HG03175 (cell line): ENCODE data around the gene CNTN2.

Experiments used
- ATAC-seq: cut with Tn5 transposase; IDR thresholded peaks from one replicate; pipeline ENCODE4 v1.9.1; 2021; ENCODE audit warnings: mild to moderate bottlenecking, moderate library complexity; ENCODE audit not compliant: unreplicated experiment

CNTN2 gene

DNA sequence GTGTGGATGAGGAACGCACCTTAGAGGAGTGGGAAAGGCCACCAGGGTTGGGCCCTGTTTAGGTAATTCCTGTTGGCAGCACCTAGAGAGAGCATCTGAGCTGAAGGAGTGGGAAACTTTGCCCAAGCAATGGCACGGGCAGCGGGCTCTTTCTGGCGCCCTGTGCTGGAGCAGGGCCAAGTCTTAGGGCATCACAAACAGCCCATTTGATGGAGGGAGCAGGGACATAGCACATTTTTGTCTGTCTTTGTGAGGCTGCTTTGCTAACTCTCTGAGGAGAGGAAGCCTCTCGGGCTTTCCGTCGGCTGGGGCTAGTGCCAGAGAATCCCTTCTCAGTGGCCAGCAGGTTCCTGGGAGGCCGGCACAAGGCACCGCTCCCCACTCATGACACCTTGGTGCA lies 22.5 kb upstream of the CNTN2 start:
- ATAC-seq, result no peak

DNA sequence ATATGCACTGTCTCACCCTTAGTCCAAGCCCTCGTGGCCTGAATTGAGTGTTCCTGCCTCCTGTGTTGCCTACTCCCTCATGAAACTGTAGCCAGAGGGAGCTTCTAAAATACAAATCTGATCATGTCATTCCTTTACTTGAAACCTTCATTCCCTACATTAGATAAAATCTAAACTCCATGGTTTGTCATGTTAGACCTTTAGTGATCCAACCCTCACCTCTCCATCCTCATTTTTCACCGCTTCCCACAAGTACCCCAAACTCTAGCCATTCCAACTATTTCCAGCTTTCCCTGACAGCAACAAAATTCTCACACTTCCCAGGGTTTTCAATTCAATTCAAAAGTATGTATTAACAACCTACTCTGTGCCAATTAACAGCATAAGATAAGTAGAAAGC lies 18.3 kb upstream of the CNTN2 start:
- no peak for ATAC-seq

DNA sequence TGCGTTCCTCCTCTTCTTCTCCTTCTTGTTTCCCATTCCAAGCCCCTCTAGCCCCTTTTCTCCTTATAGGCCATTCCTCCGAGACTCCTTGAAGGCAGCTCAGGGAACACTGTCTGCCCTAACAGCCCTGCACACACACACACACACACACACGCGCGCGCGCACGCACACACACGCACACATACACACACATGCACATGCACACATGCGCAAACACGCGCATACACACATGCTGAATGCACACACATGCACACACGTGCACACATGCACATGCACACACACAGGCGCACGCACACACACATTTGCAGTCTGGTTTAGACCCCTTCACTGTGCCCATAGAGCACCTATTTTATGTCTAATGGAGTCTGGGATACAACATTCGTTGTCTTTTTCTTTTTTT lies 17.8 kb upstream of the CNTN2 start:
- ATAC-seq, result no peak

DNA sequence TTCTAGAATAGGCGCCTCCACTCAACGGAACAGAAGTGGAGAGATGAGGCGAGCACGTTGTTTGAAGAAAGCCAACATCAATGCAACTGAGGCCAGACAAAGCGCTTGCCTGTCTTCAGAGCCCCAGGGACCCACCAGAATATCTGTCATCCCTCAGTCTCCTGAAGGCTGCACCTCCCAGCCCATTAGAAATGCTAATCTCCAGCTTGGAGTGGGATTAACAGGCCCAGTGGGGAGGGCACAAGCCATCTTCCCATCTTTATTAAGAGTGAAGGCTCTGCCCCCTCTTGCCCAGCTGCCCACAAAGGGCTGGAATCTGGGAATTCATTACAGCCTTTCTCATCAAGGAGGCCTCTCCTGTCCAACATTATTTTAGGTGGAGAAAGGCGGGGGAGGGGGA lies 16.8 kb upstream of the CNTN2 start:
- no peak for ATAC-seq

DNA sequence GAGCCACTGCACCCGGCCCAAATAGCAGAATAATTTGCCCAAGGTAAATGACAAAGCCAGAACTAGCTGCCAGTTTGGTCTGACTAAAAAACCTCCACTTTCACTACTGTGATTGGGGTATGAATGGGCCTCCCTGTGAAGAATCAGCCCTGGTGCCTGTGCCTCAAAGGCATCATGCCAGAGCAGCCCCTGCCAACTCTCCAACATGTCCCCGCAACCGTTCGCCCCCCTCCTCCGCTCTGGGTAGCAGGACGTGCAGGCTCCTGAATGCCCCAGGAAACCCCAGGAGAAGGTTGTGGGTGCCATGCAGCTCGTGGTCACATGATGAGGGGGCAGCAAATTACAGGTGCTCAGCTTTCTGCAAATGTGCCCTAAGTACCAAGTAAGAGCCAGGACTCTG lies 14.6 kb upstream of the CNTN2 start:
- no peak for ATAC-seq

DNA sequence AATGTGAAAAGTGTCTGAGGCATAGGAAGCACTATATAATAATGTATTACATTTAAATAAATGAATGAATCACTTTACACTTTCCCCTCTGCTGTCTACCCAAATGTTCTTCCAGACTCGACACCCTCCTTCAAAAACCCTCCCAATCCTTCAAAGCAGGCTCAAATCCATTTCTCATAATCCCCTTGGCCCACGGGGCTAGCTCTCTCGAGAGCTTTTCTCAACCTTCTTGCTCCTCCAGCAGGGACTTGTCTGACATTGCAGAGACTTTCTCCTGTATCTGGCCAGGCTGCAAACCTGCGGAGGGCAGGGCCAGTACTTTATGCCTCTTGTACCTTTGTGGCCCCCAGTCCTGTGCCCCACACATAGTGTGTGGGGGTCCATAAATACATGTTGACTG lies 14.1 kb upstream of the CNTN2 start:
- no peak for ATAC-seq

DNA sequence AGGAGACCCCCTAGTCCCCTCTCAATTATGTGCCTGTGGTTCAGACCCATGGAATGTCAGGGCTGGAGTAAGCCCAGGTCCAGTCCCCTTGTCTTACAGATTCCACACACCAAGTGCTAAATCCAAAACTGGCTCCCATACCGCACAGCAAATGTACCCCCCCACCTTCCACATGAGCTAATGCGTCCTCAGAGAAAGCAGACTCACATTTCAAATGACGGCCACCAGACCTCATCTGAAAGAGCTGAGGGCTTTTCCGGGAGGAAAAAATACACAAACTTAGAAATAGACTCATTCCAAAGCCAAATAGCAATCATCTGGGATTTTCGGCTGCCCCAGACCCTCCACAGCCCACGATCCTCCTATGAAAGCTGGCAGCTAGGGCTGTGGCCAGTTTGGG lies 12.8 kb upstream of the CNTN2 start:
- no peak for ATAC-seq

DNA sequence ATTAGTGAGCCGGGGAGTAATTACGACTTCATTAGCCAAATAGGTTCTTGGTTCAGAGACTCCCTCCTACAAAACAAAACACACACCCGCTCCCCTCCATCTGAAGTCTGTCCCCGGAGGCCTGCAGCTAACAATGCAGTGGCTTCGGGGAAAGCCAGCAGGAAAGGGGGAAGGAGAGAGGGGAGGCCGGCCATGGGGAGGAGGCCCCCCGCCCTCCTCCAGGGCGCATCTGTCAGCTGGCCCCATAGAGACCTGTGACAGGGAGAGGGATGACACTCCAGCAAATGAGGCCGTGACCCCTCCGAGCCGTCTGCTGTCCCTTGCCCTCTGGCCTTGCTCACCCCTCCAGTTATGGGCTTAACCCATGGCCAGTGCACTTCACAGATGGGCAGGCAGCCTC lies 12.1 kb upstream of the CNTN2 start:
- ATAC-seq, result no peak

DNA sequence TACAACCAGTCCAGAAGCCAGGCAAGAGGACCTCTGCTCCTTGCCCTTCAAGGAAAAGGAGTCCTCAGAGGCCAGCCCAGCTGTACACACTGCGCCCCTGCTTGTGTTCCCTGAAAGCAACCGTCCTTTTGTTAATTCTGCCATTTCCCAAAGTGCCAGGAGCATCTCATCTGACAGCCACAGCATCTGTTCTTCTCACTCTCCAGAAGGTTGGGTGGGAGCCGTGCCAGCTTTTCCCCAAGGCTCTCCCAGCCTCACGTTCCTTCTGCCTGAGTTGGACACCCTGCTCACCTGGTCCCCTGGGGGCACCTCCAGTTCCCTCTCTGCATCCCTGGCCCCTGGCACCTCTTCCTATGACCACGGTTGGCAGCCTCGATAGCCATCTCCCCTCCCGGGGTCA lies 10.5 kb upstream of the CNTN2 start:
- ATAC-seq, result no peak

DNA sequence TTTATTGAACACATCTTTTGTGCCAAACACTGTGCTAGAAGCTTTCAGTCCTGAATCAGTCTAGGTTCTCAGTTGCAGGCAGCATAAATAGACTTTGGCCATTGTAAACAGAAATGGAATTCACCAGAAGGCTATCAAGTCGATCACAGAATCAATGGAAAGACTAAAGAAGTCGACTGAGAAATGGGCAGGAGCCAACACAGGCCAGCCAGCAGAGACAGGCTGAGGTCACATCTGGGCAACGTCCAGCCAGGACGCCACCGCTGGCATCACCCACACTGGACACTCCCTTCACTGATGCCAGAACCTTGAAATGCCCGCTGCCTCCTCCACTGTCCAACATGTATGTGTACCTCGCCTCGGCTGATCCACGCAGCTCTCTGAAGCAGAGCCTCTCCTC lies 5.5 kb upstream of the CNTN2 start:
- ATAC-seq, result no peak

DNA sequence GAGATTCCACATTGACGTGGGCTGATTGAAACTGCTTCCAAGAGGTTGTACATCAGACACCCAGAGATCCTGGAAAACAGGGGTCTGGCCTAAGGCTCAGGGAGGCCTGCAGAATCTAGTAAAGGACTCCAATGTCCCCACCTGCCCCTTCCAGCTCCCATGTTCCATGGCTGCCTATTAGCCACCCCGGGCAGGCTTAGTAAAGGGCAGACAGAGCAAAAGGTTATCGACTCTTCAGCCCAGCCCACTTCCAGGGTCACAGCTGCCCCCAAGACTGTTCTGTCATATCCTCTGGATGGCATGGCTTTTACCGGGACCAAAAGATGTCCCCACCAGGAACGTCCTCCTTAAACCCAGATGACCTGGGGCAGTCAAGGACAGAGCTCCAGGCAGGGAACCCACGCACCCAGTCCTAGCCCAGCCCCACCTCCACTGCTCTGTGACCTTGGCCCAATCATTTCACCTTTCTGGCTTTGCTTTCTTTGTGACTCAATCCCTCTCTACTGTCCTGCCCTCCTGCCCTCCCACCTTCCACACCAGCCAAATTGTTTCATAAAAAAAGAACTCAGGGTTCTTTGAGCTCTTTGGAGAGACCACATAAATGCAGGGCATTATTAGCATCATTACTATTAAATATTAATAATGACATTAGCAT lies 4.8 kb upstream of the CNTN2 start:
- ATAC-seq, result no peak

DNA sequence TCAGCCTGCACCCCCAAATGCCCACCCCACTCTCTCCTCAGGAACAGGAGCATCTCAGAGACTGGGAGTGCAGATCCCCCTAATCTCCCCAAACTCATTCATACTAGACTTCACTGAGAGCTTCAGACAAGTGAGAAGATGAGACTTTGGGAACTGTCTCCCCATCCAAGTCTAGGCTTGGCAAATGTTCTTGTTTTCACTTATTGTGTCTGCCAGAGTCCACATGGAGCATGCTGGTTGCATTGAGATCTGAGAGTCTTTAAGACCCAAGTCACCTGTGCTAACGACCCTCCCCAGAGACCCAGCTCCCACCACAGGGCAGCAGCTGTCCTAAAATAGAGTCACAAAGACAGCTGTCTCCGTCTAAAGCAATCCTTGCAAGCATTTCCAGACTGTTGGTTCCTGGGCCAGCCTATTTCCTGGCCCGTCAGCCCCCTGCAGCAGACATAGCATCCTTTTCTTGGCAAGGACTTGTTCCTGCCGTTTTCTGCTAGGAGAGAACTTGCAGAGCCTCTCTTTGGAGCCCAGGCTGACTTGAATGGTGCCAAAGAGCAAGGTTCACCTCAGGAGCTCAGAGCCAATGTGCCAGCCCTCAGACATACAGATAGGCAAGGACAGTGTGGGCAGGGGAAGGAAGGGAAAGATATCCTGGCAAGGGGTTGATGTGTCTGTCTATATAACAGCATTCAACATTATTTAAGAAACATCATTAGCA lies 1.9 kb upstream of the CNTN2 start:
- ATAC-seq, result no peak

DNA sequence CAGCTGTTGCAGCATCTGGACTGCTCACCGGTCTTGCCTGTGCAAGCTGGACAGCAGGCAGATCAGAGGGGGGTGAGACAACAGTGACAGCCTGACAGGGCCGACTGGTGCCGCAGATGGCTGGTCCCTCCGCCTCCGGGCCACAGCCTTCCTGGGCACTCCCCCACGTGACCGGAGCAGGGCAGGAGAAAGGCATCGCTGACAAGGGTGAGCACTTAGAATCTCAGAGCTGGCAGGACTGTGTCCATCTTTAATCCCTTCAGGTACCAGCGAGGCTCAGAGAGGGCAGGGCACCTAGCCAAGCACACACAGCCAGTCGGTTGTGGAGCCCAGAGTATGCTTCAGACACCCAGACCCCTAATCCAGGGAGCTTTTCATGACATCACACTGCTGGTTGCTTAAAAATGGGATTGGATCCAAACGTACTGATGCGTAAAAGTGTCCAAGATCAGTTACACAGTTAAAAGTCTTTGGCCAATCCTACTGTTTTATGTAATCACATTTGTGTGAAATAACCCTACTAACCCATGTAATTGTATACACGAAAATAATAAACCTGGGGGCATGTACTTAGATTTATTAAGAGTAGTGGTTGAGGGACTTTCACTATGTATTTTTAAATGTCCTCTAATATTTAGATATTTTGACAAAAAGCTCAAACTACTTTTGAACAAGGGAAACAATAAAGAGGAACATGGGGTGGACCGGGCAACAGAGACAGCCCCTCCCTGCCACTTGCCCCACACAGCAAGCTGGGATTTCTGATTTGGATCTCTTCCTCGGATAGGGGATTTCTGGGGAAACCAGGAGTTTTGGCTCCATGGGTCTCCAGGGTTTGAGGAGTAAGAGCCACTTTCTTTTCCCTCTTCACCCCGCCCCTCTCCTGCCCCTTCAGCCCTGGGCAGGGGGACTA lies 758 bp upstream of the CNTN2 start:
- ATAC-seq, result no peak

DNA sequence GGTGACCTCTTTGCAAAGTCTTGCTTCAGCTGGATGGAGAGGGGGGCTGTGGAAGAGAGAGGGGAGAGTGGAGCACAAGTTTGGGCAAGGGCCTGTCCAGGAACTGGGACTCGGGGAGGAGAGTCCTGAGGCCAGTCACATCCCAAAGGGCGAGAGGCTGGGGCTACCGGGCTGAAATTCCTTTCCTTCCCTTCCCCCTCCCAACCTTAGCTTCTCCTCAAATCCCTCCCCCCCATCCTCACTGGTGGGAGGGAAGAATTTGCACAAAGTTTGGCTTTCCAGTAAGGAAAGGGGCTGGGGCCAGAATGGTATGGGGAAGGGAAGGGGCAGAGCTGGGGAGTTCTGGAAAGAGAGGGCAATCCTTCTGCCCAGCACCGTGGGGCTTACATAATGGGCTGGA lies 854 bp downstream of the CNTN2 start:
- no peak for ATAC-seq

DNA sequence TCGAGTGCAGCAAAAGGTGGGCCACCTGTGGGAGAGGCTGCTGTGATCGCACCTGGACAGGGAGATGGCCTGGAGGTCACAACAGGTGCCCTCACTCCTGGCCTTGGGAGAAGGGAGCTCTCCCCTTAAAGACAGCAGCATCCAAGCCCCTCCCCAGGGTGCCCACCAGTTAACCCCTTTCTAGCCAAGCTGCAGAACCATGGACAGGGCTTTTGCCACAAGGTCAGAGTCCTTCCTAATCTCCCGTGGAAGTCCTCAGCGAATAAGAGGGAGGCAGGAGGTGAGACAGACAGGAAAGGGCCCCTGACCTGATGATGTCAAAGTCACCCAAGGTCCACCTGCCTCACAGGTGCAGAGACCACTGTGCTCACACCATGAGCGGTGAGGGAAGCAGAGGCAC lies 1.7 kb downstream of the CNTN2 start:
- ATAC-seq, result no peak

DNA sequence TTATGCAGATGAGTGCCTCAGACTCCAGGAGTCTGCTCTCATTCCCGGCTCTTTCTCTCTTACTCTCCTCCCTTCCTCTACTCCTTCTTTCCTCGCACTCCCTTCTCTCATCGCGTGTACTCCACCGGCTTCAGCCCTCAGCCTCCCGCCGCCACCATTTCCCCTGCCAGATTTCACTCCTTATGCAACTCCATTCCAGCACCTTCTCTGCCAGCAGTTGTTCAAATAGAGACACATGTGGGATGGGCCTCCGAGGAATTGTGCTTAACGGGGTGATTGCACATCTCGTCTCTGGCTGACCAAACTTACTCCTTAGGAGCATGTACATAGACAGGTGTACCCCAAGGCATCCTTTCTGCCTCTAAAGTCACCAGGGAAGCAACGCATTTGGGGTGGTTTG lies 2.1 kb downstream of the CNTN2 start:
- ATAC-seq, result no peak

DNA sequence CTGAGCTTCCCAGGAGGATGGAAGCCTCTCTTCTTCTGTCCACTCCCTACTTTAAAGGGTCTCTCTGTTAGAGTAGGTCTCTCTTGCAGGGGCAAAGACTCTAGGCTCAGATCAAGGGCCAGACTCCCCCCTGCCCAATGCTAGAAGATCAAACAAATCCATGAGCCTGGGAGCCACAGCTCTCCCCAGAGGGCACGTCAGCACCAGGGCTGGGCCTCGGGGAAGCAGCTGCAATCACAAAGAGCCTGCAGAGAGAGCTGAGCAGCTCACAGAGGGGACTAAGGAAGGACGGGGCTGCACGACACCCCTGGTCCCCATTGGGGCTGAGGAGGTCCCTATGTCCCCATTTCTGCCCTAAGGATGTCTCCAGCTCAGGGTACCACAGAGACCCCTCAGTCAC lies 3.9 kb downstream of the CNTN2 start:
- no peak for ATAC-seq

DNA sequence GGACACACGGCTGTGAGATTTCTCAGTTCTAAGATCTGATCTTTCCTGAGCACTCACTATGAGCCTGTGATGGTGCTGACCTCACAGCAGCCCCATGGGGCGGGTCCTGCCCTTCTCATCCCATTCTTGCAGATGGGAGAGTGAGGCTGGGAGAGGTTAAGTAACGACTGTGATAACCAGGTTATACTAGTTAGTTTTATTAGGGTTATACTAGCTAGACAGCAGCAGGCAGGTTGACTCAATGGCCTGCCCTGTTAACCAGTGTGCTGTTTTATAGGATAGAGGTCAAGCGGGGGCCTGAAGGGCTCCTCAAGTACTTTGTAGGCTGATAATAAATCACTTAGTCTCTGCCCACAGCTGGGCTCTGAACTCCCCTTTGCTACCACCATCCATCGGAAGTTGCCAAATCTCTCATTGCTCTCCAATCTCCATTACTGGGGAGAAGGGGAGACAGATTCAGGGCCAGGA lies 4.8 kb downstream of the CNTN2 start:
- ATAC-seq, result no peak

DNA sequence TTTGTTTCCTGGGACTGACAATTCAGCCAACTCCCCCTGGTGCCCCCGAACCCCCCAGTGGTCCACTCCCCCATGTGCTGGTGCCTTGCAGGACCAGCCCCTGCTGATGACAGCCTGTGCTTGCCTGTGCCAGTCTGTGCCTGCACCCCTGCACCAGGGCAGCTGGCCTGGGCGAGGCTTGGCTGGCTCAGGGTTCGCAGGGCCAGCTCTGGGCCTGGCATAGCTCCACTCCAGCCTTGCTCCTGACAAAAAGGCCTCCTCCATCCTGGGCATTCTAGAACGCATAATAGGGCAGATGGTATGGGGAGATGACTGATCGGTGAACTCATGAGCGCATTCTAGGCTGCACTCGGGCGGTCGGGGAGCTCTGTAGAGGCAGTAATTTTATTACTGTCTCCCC lies 5.4 kb downstream of the CNTN2 start:
- no peak for ATAC-seq

DNA sequence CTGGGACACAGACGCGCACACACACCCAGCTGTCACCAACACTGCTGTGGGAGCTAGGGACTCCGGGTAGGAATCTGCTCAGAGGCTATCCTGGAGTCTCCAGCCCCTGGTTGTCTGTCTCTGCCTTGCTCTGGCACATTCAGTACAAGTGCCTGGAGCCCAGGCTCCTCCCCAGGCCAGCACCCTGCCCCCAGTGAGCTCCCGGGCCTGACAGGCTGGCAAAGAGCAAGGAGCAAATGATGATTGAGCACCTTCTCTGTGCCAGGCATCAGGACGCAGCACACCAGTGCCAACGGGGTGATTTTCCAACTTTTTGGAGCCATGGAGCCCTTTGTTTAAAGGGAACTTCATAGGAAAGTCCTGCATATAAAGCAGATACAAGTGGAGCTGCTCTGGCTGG lies 6.5 kb downstream of the CNTN2 start:
- ATAC-seq, result no peak

DNA sequence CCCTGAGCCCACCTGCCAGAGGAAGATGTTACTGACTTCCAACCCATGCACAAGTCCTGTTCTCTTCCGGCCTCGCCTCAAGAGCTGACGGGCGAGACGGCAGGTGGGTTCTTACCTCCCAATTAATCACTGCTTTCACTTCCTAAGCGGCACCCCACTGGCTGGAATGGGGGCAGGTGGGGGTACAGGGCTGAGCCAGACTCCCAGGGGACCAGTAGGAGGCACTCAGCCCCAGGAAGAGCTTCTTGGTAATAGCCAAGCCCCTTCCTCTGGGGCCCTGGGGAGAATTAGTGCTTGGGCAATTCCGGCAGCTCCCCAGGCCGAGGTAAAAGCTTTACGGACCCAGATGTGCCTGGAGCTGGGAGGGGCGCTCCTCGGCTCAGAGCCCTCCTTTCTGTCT lies 9.7 kb downstream of the CNTN2 start:
- no peak for ATAC-seq

DNA sequence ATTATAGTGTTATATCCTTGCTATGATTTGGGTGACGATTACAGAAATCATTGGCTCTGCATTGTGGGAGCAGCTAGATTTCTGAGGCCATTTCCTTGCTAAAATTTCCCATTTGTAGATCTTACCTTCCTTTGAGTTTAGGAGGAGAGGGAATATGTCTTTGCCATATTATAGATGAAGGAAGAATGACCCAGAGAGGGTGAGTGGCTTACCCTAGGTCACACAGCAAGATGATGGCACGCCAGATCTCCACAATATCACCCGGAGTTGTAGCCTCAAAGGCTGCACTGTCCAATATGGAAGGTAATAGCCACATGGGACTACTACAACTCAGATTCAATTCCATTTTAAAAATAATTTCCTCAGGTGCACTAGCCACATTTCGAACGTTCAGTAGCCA lies 10.3 kb downstream of the CNTN2 start:
- no peak for ATAC-seq
